DMS153 treated with DMSO at 0.1 percent for 48 hours (cell line): Measurements from ENCODE around the gene DIRAS1.
"Not testable (repeated sequence)": the region's sequence is repeated elsewhere in the genome, so short reads cannot be mapped to it uniquely, and the experiment has no call there.

Source experiments
- DNase-seq: peaks from one replicate; lab custom pipeline; 2025; ENCODE audit not compliant: unreplicated experiment; lab: John Stamatoyannopoulos, UW

The DIRAS1 gene

DNA sequence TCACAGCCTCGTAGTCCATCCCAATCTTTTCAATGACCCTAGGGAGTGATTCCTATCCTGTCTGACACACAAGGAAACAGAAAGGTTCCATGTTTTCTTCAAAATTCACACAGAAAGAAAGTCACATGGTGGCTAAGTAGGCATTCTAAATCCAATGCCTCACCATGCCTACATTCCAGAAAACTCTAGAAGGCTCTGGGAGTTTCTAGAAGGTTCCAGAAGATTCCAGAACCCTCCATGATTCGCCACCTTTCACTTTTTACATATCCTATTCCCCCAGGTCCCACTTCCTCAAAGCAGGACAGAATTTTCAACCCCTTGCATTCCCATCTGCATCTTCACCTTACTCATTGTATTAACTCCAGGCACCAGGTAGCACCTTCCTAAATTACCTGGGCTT is 41.7 kb downstream of the DIRAS1 start:
- DNase-seq: no peak

DNA sequence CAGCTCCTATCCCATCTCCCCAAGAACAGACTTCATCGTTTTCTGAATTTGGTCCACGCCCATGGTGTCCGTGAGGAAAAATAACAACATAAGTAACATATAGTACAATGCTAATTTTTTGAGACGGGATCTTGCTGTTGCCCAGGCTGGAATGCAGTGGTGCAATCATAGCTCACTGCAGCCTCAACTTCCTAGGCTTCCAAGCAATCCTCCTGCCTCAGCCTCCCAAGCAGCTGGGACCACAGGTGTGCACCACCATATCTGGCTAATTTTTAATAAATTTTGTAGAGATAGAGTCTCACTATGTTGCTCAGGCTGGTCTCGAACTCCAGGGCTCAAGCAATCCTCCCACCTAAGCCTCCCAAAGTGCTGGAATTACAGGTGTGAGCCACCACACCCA is 42.2 kb downstream of the DIRAS1 start:
- DNase-seq: not testable (repeated sequence)

DNA sequence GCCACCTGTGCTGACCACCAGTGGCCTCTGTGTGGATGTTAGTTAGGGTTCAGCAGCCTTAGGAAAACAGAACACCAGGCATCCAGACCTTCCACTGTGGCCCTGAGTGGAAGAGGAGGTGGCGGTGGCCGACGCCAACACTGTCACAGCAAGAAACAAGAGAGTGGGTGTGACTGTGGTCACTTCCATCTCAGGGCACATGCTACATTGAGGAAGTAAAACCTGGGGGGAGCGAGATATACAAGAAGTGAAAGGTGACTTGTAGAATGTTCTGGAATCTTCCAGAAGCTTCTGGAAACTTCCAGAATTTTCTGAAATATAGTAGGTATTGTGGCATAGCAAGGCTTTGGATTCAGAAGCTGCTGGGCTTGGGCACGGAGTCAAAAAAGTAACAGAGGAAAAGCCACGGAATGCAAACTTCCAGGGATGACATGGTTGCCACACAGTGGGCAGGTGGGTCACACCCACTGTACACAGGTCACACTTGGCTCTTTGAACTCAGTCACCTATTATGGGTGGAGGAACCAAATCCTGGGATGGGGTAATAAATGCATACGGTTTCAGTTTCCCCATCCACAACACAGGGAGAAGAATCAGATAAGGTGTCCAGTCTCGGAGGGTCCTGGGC is 43.0 kb downstream of the DIRAS1 start:
- DNase-seq: no peak

DNA sequence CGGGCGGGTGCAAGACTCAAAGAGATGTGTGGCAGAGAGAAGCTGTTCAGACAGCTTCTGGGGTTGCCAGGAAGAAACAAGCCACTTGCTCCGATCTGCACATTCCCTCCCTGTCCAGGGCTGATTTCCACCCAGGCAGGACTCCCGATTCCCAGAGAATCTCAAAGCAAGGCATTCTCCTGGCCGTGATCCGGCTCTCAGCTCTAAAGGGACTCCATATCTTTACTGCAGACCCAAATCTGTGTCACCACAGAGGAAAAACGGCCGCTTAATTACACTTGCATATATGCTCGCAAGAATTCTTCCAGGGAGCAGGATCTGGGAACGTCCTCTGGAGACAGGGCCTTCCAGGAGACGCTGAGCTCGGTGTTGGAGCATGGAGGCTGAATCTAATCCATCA is 44.3 kb downstream of the DIRAS1 start:
- no peak for DNase-seq

DNA sequence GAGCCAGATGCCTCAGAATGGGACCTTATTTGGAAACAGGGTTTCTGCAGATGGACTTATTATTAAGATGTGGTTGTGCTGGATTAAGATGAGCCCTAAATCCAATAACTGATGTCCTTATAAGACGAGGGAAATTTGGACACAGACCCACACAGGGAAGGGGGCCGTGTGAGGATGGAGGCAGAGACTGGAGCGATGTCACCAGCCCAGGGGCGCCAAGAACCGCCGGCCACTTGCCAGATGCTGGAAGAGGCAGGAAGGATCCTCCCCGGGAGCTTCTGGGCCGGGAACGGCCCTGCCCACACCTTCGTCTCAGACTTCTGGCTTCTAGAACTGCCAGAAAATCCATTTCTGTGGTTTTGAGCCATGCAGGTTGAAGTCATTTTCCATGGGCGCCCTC is 45.3 kb downstream of the DIRAS1 start:
- no peak for DNase-seq

DNA sequence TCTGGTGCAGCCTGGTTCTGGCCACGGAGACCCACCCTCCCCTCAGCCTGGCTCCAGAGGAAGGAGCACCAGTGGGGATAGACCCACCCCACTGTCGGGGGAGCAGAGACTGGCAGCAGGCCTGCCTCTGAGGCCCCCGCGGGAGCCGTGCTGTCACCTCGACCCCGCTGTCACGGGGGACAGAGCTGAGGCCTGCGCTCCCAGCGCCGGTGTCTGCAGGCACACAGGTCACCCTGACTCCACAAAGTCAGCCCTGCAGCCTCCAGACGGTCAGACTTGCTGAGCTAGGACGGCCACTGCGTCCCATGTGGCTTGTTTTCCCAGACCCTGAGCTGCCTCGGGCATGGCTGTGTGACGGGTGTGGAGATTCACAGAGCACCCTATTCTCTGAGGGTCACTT is 51.0 kb downstream of the DIRAS1 start:
- DNase-seq: no peak

DNA sequence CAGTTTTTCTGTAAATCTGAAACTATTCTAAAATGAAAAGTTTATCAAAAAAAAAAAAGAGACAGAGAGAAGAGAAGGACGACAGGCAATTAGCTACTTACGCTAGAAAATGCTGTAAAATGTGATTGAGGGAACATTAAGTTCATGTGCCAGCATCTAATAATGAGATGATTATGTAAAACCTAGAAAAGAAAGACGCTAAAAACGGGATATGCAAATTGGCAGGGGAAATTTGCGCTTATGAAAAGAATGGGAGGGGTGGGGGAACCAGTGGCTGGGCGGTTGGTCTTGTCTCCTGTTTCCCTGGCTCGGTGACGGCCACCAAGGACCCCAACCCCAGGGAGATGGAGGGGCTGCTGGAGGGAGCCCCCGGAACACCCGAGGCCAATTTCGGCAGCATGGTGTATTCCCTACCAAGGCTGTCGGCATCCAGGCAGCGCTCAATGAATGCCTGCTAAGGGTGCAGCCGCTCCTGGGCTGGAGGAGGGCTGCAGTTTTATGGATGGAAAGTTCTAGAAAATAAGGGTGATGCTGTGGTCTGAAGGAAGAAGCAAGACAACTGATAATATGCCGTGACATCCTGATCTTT is 52.9 kb downstream of the DIRAS1 start:
- no peak for DNase-seq

DNA sequence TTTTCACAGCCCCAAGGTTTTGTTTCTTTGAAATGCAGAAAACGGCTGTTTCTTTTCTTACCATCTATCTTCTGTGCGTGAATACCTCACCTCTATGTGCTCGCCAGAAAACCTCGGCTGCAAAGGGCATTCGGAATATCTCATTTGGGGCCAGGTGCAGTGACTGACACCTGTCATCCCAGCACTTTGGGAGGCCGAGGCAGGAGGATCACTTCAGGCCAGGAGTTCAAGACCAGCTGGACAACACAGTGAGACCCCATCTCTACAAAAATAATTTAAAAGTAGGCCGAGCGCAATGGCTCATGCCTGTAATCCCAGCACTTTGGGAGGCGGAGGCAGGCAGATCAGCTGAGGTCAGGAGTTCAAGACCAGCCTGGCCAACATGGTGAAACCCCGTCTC is 53.8 kb downstream of the DIRAS1 start:
- DNase-seq: not testable (repeated sequence)

DNA sequence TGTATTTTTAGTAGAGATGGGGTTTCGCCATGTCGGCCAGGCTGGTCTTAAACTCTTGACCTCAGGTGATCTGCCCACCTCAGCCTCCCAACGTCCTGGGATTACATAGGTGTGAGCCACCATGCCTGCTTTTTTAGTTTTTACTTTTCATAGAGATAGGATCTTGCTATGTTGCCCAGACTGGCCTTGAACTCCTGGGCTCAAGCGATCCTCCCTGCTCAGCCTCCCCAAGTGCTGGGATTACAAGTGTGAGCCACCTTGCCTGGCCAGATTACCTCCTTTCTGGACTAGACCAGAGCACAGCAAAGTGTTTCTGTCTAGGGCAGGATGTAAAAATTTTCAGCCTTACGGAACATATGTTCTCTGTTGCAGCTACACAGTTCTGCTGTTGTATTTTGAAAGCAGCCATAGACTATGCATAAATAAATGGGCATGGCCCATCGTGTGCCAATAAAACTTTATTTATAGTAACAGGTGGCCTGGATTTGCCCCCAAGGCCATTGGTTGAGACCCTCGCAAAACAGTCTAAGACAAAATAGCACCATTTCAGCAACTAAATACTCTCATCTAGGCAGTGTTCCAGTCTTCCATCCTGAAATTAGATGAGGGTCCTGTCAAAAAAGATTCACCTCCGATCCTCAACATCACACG is 54.7 kb downstream of the DIRAS1 start:
- no peak for DNase-seq

DNA sequence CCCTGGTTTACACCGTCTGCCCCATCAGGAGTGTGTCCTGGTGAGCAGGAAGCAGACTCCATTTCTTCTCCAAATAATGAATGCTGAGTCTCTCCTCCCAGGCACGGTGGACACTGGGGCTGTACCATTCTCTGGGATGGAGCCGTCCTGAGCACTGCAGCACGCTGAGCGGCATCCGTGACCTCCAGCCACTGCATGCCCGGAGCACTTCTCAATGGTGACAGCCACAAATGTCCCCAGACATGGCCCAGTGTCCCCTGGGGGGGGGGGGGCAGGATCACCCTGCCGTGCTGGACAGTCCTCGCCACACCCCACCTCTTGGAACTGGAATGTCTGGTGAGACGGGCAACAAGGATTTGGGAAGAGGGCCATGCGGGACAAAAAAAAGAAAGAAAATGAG is 56.1 kb downstream of the DIRAS1 start:
- no peak for DNase-seq
